Esophagus muscularis mucosa (tissue), 3 donors: Measurements from ENCODE around the gene RPS14.

Experiments
- CTCF ChIP-seq, 3 experiments: fragments of 200-600 bp in 2 of 3; fragments of 450-650 bp in 1 of 3; sonication (generic) in 2 of 3; IDR thresholded peaks; one replicate each; pipeline ENCODE4 v1.5.1; 2017 to 2019; ENCODE audit warnings: antibody characterized with exemption in 3 of 3, mild to moderate bottlenecking in 2 of 3, moderate library complexity in 1 of 3
- POLR2A ChIP-seq: fragments of 450-650 bp; IDR thresholded peaks from one replicate; pipeline ENCODE4 v1.6.1; 2017; ENCODE audit warnings: antibody characterized with exemption, moderate library complexity, mild to moderate bottlenecking, low read depth

GRCh38 chr5:150469718-150470469, 20.4 kb upstream of the RPS14 start:
- TF ChIP-seq CTCF (IDR thresholded peaks at IDR 0.05), result no peak
- TF ChIP-seq POLR2A, result no peak
